GM15510 (cell line): ENCODE measurements around the gene PIGR.

Experiments used
- POLR2A ChIP-seq: IDR thresholded peaks from 3 replicates; pipeline ENCODE4 v1.6.1; 2011; ENCODE audit warnings: borderline replicate concordance; ENCODE audit not compliant: insufficient read length; ENCODE audit errors: extremely low read depth

PIGR gene

GRCh38 chr1:206967096-206967849 lies 21.0 kb upstream of the PIGR start:
- no peak for TF ChIP-seq POLR2A

GRCh38 chr1:206965781-206966180 lies 19.5 kb upstream of the PIGR start:
- no peak for TF ChIP-seq POLR2A

GRCh38 chr1:206963740-206964139 lies 17.5 kb upstream of the PIGR start:
- TF ChIP-seq POLR2A: no peak

- TF ChIP-seq POLR2A: no peak
Observed at GRCh38 chr1:206963119-206963712, 16.9 kb upstream of the PIGR start.

GRCh38 chr1:206962272-206962671 lies 16.0 kb upstream of the PIGR start:
- TF ChIP-seq POLR2A: no peak

GRCh38 chr1:206961668-206962067 lies 15.4 kb upstream of the PIGR start:
- TF ChIP-seq POLR2A: no peak

GRCh38 chr1:206960676-206961386 lies 14.6 kb upstream of the PIGR start:
- TF ChIP-seq POLR2A: no peak

GRCh38 chr1:206958144-206958543 lies 11.9 kb upstream of the PIGR start:
- no peak for TF ChIP-seq POLR2A

GRCh38 chr1:206957639-206958038 lies 11.4 kb upstream of the PIGR start:
- TF ChIP-seq POLR2A: no peak

GRCh38 chr1:206955476-206956451 lies 9.5 kb upstream of the PIGR start:
- no peak for TF ChIP-seq POLR2A

GRCh38 chr1:206954459-206955342 lies 8.4 kb upstream of the PIGR start:
- no peak for TF ChIP-seq POLR2A

- no peak for TF ChIP-seq POLR2A
Observed at GRCh38 chr1:206953626-206954025, 7.4 kb upstream of the PIGR start.

GRCh38 chr1:206953126-206953525 lies 6.9 kb upstream of the PIGR start:
- TF ChIP-seq POLR2A: no peak

- no peak for TF ChIP-seq POLR2A
Observed at GRCh38 chr1:206952171-206952570, 5.9 kb upstream of the PIGR start.

GRCh38 chr1:206951318-206952100 lies 5.2 kb upstream of the PIGR start:
- TF ChIP-seq POLR2A: no peak
